ENCODE data around the gene ORC2.

GRCh38 chr2:201008296-201008829 is 44.9 kb upstream of the ORC2 start:
- no peak for TF ChIP-seq FOXM1 (IDR thresholded peaks at IDR 0.05; ENCODE audit: borderline replicate concordance, low read depth)
- no peak for TF ChIP-seq RAD21 (IDR thresholded peaks at IDR 0.05; ENCODE audit: low read depth)
- no peak for TF ChIP-seq CEBPB (IDR thresholded peaks at IDR 0.05)
- TF ChIP-seq TAF1 (IDR thresholded peaks at IDR 0.05; ENCODE audit: low read depth), result no peak
